Chondrocyte (in vitro differentiated cells): ENCODE measurements around the gene CNTROB. TPM values are rescaled to one million over a fixed set of nuclear protein-coding genes. Genes with fewer than 3 reads are reported as not detected.

Source experiments
- DNase-seq: peaks from one replicate; pipeline ENCODE4 v3.0.0; 2021; ENCODE audit warnings: mixed read lengths, low spot score
- H3K27ac Mint-ChIP-seq: one replicate; pipeline ENCODE4 v1.8.0; 2021; ENCODE audit warnings: mild to moderate bottlenecking, moderate library complexity, mixed read lengths; ENCODE audit not compliant: unreplicated experiment
- H3K27me3 Mint-ChIP-seq: 2 replicates; pipeline ENCODE4 v1.8.0; 2021; ENCODE audit warnings: low read depth, mixed read lengths
- H3K36me3 Mint-ChIP-seq: 2 replicates; pipeline ENCODE4 v1.8.0; 2021; ENCODE audit warnings: low read depth, mixed read lengths
- H3K4me1 Mint-ChIP-seq: 2 replicates; pipeline ENCODE4 v1.8.0; 2021; ENCODE audit warnings: low read depth, mild to moderate bottlenecking, mixed read lengths
- H3K4me3 Mint-ChIP-seq: one replicate; pipeline ENCODE4 v1.8.0; 2021; ENCODE audit warnings: mild to moderate bottlenecking, moderate library complexity, mixed read lengths; ENCODE audit not compliant: unreplicated experiment
- H3K9me3 Mint-ChIP-seq: 2 replicates; pipeline ENCODE4 v1.8.0; 2021; ENCODE audit warnings: low read depth, mixed read lengths
- total RNA-seq: library from RNA; stranded (reverse); gene quantifications from 3 replicates; pipeline ENCODE4 v1.2.1, GENCODE V29; 2021
- TF ChIP-seq, protein P1 (sequence below): fragments of 200-600 bp; sonication (generic); IDR thresholded peaks from 2 replicates; pipeline ENCODE4 v1.5.0; 2021; ENCODE audit warnings: antibody characterized with exemption, mild to moderate bottlenecking, moderate library complexity

CNTROB gene
- total RNA-seq, 1 donor from 2014 or later, result 28.7 TPM

DNA sequence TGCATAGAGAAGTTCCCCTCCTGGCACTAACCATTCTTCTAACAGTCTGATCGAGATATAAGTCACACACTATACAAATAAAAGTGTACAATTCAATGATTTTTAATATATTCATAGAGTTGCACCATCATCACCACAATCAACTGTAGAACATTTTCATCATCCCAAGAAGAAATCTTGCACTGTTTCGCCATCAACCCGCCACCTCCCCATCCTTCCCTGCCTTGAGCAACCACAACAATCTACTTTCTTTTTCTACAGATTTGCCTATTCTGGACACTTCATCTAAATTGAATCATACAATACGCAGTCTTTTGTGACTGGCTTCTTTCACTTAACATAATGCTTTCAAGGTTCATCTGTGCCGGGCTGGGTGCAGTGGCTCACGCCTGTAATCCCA lies 37.4 kb downstream of the CNTROB start:
- H3K36me3 Mint-ChIP-seq, result peaks cover under 1% of the 10 kb centered on the region
- H3K27me3 Mint-ChIP-seq, result peaks cover 11% of the 10 kb centered on the region
- H3K4me3 Mint-ChIP-seq, result no peak overlapping the region
- H3K4me1 Mint-ChIP-seq, result no peaks in the 10 kb centered on the region
- peaks cover 3% of the 10 kb centered on the region for H3K9me3 Mint-ChIP-seq
- H3K27ac Mint-ChIP-seq, result no peak overlapping the region
- TF ChIP-seq, protein P1, sequence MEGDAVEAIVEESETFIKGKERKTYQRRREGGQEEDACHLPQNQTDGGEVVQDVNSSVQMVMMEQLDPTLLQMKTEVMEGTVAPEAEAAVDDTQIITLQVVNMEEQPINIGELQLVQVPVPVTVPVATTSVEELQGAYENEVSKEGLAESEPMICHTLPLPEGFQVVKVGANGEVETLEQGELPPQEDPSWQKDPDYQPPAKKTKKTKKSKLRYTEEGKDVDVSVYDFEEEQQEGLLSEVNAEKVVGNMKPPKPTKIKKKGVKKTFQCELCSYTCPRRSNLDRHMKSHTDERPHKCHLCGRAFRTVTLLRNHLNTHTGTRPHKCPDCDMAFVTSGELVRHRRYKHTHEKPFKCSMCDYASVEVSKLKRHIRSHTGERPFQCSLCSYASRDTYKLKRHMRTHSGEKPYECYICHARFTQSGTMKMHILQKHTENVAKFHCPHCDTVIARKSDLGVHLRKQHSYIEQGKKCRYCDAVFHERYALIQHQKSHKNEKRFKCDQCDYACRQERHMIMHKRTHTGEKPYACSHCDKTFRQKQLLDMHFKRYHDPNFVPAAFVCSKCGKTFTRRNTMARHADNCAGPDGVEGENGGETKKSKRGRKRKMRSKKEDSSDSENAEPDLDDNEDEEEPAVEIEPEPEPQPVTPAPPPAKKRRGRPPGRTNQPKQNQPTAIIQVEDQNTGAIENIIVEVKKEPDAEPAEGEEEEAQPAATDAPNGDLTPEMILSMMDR, result no peak
- no peak for DNase-seq

DNA sequence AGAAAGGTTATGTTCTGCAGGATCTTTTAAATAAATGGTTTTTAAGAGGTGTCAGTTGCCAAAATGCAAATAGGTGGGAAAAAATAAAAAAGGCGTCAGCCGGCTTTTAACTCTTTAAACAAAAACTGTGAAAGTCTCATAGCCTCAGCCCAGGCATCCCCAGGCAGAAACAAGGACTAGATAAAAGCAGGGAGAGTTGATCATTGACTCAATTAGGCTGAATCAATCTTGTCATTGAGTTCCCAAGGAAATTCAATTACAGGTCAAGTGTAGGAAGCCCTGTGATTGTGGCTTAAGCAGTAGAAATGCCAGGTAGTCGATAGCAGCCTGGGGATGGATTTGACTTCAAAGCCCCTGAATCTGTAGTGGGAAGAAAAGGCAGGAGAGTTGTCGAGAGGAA lies 39.6 kb downstream of the CNTROB start:
- Mint-ChIP-seq H3K27me3 (peaks cover 13% of the 10 kb centered on the region), H3K4me3 (no peak overlapping the region), H3K36me3 (peaks cover 9% of the 10 kb centered on the region), H3K27ac (no peak overlapping the region), H3K4me1 (no peaks in the 10 kb centered on the region), H3K9me3 (peaks cover 11% of the 10 kb centered on the region)
- DNase-seq, result no peak
- TF ChIP-seq, protein P1, result no peak

DNA sequence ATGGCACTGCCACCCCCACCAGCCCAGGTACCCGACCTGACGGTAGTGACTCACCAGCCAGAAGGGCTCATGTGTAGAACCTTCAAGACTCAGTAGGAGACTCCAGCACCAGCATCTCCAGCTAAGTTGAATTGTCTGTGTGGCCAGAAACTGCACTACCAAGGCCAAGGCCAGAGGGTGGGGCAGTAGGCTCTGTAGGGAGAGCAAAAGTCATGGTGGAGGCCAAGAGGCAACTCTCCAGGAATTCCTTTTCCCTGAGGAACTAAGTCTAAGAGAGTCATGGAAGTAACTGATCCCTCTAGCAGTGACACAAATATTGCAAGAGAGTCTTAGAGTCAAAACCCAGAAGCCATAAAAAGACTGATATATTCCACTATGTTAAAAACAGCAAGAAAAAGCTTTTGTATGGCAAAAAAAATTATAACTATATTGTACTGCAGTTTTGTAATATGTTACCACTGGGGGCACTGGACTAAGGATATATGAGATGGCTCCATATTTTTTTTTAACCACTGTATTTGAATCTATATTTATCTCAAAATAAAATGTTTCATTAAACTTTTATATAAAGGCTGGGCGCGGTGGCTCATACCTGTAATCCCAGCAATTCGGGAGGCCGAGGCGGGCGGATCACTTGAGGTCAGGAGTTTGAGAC lies 40.3 kb downstream of the CNTROB start:
- H3K36me3 Mint-ChIP-seq, result peaks cover 9% of the 10 kb centered on the region
- no peak overlapping the region for H3K4me3 Mint-ChIP-seq
- DNase-seq, result no peak
- no peak overlapping the region for H3K27ac Mint-ChIP-seq
- peaks cover 15% of the 10 kb centered on the region for H3K27me3 Mint-ChIP-seq
- H3K4me1 Mint-ChIP-seq, result no peaks in the 10 kb centered on the region
- TF ChIP-seq, protein P1, result peak; percentile 73
- peaks cover 11% of the 10 kb centered on the region for H3K9me3 Mint-ChIP-seq

DNA sequence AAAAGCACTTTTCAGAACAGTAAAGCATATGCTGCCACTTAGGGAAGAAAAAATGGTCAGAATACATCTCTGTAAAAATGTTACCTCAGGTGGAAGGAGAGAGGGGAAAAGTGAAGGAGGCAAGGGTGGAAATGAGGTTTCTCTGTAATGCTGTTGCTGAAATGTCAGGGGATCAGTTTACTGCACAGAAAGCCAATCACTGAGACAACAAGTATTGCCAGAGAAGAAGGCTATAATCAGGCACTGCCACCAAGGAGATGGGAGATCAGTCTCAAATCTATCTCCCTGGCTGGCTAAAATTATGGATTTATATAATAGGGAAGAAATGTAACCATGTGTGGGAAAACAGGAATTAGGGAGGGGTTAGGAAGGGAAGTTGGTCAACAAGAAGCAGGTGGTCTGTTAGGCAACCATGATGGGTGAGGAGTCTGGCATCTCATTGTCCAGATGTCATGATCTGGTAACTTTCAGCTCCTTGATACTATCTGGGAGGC lies 42.7 kb downstream of the CNTROB start:
- Mint-ChIP-seq H3K9me3 (peaks cover 11% of the 10 kb centered on the region), H3K36me3 (peaks cover 9% of the 10 kb centered on the region), H3K27ac (no peak overlapping the region), H3K27me3 (peaks cover 11% of the 10 kb centered on the region), H3K4me1 (no peaks in the 10 kb centered on the region), H3K4me3 (no peak overlapping the region)
- DNase-seq, result no peak
- TF ChIP-seq, protein P1, result no peak

DNA sequence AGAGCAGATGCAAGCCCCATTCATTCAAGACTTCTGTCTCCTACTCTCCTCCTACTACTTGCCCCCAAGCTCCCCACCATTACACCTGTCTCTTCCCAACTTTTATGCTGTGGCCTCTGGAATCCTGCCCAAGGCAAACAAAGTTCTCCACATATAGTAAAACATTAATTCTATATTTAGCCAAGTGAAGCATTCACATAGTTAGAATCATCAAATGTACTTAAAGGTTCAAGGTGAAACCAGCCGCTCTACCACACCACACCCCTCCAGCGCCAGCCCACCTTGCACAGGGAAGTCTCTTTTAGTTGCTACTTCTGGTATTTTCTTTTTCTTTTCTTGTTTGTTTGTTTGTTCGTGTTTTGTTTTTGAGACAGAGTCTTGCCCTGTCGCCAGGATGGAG lies 45.0 kb downstream of the CNTROB start:
- H3K4me1 Mint-ChIP-seq, result no peaks in the 10 kb centered on the region
- no peak overlapping the region for H3K4me3 Mint-ChIP-seq
- H3K27me3 Mint-ChIP-seq, result peaks cover 7% of the 10 kb centered on the region
- TF ChIP-seq, protein P1, result no peak
- H3K9me3 Mint-ChIP-seq, result peaks cover 11% of the 10 kb centered on the region
- peaks cover 9% of the 10 kb centered on the region for H3K36me3 Mint-ChIP-seq
- DNase-seq, result no peak
- no peak overlapping the region for H3K27ac Mint-ChIP-seq
